ENCODE data around the gene AP2B1. TPM values are rescaled to one million over a fixed set of nuclear protein-coding genes. Genes with fewer than 3 reads are reported as not detected.

The AP2B1 gene
- total RNA-seq, 1 experiment from 2014 or later: 195 TPM

DNA sequence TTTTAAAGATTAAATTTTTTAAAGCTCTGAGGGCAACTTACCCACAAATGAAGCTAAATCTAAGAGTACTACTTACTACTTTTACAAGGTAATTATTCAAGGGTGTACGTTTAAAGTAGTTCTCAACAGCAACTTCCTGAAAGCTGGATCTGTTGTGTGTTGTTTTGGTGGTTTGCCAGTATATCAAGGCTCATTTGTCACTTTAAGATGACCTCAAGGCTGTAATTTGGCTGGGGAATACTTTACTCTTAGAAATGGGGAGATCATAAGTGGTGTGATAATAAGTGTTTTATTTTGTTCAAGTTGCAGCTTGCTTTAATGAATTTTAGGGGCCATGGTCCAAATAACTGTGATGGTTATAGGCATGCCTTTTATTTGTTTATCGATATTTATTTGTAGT is 30.4 kb downstream of the AP2B1 start:
- Mint-ChIP-seq H3K4me3 (no peak overlapping the region), H3K9me3 (no peaks in the 10 kb centered on the region), H3K36me3 (peaks cover 5% of the 10 kb centered on the region), H3K27me3 (ENCODE audit: low read depth) (no peaks in the 10 kb centered on the region), H3K4me1 (no peaks in the 10 kb centered on the region), H3K27ac (0 out of 2 replicates have a peak overlapping the region, but pooled peaks have one; percentile 23)
- CTCF ChIA-PET: no interaction called here
- TF ChIP-seq TEAD1 (CRISPR knock-in tag; IDR thresholded peaks at IDR 0.05) (no peak), GTF2I (CRISPR knock-in tag; conservative IDR thresholded peaks at IDR 0.05) (no peak), CBFB (CRISPR knock-in tag; IDR thresholded peaks at IDR 0.05; ENCODE audit: low read depth) (no peak), OVOL2 (CRISPR knock-in tag; IDR thresholded peaks at IDR 0.05; ENCODE audit: borderline replicate concordance) (no peak), RORB (CRISPR knock-in tag; IDR thresholded peaks at IDR 0.05) (no peak), ZNF396 (CRISPR knock-in tag; IDR thresholded peaks at IDR 0.05; ENCODE audit: borderline replicate concordance) (no peak), FOXP1 (CRISPR knock-in tag; IDR thresholded peaks at IDR 0.05; ENCODE audit: borderline replicate concordance) (no peak), ZNF671 (CRISPR knock-in tag; IDR thresholded peaks at IDR 0.05) (no peak), USF2 (CRISPR knock-in tag; IDR thresholded peaks at IDR 0.05) (no peak), SMAD4 (CRISPR knock-in tag; IDR thresholded peaks at IDR 0.05) (no peak), NFE2L1 (CRISPR knock-in tag; IDR thresholded peaks at IDR 0.05) (no peak), USF1 (CRISPR knock-in tag; IDR thresholded peaks at IDR 0.05) (no peak), HMGXB4 (CRISPR knock-in tag; IDR thresholded peaks at IDR 0.05) (no peak)
- TF ChIP-seq, protein P1, sequence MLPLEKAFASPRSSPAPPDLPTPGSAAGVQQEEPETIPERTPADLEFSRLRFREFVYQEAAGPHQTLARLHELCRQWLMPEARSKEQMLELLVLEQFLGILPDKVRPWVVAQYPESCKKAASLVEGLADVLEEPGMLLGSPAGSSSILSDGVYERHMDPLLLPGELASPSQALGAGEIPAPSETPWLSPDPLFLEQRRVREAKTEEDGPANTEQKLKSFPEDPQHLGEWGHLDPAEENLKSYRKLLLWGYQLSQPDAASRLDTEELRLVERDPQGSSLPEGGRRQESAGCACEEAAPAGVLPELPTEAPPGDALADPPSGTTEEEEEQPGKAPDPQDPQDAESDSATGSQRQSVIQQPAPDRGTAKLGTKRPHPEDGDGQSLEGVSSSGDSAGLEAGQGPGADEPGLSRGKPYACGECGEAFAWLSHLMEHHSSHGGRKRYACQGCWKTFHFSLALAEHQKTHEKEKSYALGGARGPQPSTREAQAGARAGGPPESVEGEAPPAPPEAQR (CRISPR knock-in tag; IDR thresholded peaks at IDR 0.05): no peak
- no peak for ATAC-seq
- DNase-seq (ENCODE audit: low spot score): no peak
- POLR2A ChIA-PET: interaction anchor here (0.6 kb wide), 1 partner anchor 122 kb away, joined by 3 read pairs; no protein-coding TSS in a partner anchor

GRCh38 chr17:35618628-35619027 is 31.5 kb downstream of the AP2B1 start:
- ChIA-PET POLR2A (no interaction called here), CTCF (interaction anchor here (1.0 kb wide), 1 partner anchor 129 kb away, joined by 3 read pairs; no protein-coding TSS in a partner anchor)
- no peak overlapping the region for H3K4me3 Mint-ChIP-seq
- H3K27me3 Mint-ChIP-seq (ENCODE audit: low read depth): no peaks in the 10 kb centered on the region
- H3K27ac Mint-ChIP-seq: no peak overlapping the region
- H3K4me1 Mint-ChIP-seq: no peaks in the 10 kb centered on the region
- peaks cover 4% of the 10 kb centered on the region; the same call in 1 of the 2 replicates for H3K36me3 Mint-ChIP-seq
- DNase-seq (ENCODE audit: low spot score) (no peak), ATAC-seq (no peak)
- no peak for TF ChIP-seq OVOL2 (CRISPR knock-in tag; IDR thresholded peaks at IDR 0.05; ENCODE audit: borderline replicate concordance)
- TF ChIP-seq SMAD4 (CRISPR knock-in tag; IDR thresholded peaks at IDR 0.05): no peak
- no peak for TF ChIP-seq TP53 (CRISPR knock-in tag; IDR thresholded peaks at IDR 0.05)
- TF ChIP-seq, protein P2, sequence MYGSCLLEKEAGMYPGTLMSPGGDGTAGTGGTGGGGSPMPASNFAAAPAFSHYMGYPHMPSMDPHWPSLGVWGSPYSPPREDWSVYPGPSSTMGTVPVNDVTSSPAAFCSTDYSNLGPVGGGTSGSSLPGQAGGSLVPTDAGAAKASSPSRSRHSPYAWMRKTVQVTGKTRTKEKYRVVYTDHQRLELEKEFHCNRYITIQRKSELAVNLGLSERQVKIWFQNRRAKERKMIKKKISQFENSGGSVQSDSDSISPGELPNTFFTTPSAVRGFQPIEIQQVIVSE (CRISPR knock-in tag; IDR thresholded peaks at IDR 0.05; ENCODE audit: borderline replicate concordance): no peak
- TF ChIP-seq NR3C1 (CRISPR knock-in tag; conservative IDR thresholded peaks at IDR 0.05; ENCODE audit: low read depth): no peak
- TF ChIP-seq ELF4 (CRISPR knock-in tag; IDR thresholded peaks at IDR 0.05; ENCODE audit: low read depth): no peak
- no peaks in the 10 kb centered on the region for H3K9me3 Mint-ChIP-seq

DNA sequence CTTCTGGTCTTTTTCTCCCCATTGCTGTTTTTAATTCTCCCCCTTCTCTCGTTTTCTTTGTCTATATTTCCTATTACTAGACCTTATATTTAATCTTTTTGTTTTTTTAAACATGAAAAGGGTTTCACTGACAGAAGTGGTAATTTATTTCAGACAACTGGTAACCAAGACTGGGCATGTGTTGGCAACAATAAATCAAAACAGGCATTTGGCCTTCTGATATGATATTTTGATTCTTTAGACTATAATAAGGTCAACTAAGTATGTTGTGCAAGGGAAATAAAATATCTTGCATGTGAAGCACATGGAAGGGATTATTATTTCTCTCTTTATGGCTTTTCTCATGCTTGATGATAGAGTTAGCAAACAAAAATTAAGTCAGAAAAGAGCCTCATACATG is 34.6 kb downstream of the AP2B1 start:
- H3K4me3 Mint-ChIP-seq: no peak overlapping the region
- ATAC-seq (no peak), DNase-seq (ENCODE audit: low spot score) (no peak)
- peaks cover 21% of the 10 kb centered on the region for H3K36me3 Mint-ChIP-seq
- TF ChIP-seq, protein P3, sequence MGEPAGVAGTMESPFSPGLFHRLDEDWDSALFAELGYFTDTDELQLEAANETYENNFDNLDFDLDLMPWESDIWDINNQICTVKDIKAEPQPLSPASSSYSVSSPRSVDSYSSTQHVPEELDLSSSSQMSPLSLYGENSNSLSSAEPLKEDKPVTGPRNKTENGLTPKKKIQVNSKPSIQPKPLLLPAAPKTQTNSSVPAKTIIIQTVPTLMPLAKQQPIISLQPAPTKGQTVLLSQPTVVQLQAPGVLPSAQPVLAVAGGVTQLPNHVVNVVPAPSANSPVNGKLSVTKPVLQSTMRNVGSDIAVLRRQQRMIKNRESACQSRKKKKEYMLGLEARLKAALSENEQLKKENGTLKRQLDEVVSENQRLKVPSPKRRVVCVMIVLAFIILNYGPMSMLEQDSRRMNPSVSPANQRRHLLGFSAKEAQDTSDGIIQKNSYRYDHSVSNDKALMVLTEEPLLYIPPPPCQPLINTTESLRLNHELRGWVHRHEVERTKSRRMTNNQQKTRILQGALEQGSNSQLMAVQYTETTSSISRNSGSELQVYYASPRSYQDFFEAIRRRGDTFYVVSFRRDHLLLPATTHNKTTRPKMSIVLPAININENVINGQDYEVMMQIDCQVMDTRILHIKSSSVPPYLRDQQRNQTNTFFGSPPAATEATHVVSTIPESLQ (CRISPR knock-in tag; IDR thresholded peaks at IDR 0.05): no peak
- TF ChIP-seq ZNF232 (CRISPR knock-in tag; IDR thresholded peaks at IDR 0.05) (no peak), ZNF263 (CRISPR knock-in tag; IDR thresholded peaks at IDR 0.05; ENCODE audit: low read depth) (no peak)
- no peaks in the 10 kb centered on the region for H3K27me3 Mint-ChIP-seq (ENCODE audit: low read depth)
- ChIA-PET POLR2A (no interaction called here), CTCF (interaction anchor here (1.1 kb wide), 1 partner anchor 25 kb away, joined by 7 read pairs; no protein-coding TSS in a partner anchor)
- no peaks in the 10 kb centered on the region for H3K9me3 Mint-ChIP-seq
- no peaks in the 10 kb centered on the region for H3K4me1 Mint-ChIP-seq
- no peak overlapping the region for H3K27ac Mint-ChIP-seq
